GM12892 (cell line): Measurements from ENCODE around the gene OR56A1.

Source experiments
- POLR2A ChIP-seq: IDR thresholded peaks from 2 replicates; pipeline ENCODE4 v1.6.1; 2011; ENCODE audit warnings: low read depth, low read length, control low read depth
- POLR2AphosphoS5 ChIP-seq: IDR thresholded peaks from 2 replicates; pipeline ENCODE4 v1.6.1; 2011; ENCODE audit warnings: low read depth, low read length, control low read depth

GRCh38 chr11:5973530-5973929 lies 57.0 kb downstream of the OR56A1 start:
- TF ChIP-seq POLR2A (no peak), POLR2AphosphoS5 (no peak)
